GM13976 (cell line): ENCODE results near the gene HSD17B12.

Experiments used
- DNase-seq: peaks from one replicate; pipeline ENCODE4 v3.0.0; 2012; ENCODE audit warnings: low spot score
- in situ Hi-C: fragments of 300-500 bp; cut with MboI; formaldehyde crosslinking; loops from one replicate; pipeline ENCODE4 v1.12.0; 2022; ENCODE audit warnings: low sequenced_read_pairs, mixed read lengths, inconsistent platforms; ENCODE audit not compliant: unreplicated experiment
- TF ChIP-seq, protein P1 (sequence below): IDR thresholded peaks from 2 replicates; pipeline ENCODE4 v1.5.1; 2012; ENCODE audit warnings: borderline replicate concordance, mild to moderate bottlenecking; ENCODE audit not compliant: insufficient read depth; ENCODE audit errors: extremely low read depth, missing control alignments, control extremely low read depth

HSD17B12 gene

DNA sequence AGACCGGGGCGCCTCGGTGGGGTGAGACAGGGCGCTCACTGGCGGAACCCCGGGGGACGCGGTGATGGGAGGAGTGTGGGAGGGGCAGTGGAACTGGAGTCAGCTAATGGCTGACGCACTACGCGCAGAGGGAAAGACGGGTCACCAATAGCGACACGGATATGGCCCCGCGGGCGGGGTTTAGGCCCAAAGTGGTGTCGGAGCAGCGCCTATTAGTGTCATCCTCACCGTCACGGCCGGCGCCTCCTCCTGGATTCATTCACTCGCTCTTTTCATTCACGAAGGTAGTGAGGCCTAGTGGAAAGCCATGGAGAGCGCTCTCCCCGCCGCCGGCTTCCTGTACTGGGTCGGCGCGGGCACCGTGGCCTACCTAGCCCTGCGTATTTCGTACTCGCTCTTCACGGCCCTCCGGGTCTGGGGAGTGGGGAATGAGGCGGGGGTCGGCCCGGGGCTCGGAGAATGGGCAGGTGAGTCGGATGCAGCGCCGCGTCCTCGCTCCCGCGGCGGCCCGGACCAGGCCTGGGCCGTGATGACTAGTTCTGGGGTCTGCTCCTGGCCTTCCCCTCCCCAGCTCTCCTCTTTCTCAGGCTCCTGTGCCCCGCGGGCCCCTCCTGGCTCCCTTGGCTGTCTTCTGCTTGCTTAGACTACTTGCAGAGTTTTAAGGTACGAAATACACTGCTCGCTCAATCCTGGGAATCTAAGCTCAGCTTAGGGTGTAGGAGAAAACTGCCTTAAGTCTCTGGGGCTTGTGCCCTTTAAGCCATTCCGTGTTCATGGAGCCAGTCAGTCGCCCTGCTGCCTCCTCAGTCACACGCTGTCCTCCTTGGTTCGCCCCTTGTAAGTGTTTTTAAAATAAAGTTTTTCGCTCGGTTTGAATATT lies at the start of gene HSD17B12:
TSS of gene HSD17B12 (plus strand) at position 218 of the 880 bp plus-strand sequence. CDS start at position 308, 90 bp downstream.
- peak; percentile 98 for DNase-seq
- TF ChIP-seq, protein P1, sequence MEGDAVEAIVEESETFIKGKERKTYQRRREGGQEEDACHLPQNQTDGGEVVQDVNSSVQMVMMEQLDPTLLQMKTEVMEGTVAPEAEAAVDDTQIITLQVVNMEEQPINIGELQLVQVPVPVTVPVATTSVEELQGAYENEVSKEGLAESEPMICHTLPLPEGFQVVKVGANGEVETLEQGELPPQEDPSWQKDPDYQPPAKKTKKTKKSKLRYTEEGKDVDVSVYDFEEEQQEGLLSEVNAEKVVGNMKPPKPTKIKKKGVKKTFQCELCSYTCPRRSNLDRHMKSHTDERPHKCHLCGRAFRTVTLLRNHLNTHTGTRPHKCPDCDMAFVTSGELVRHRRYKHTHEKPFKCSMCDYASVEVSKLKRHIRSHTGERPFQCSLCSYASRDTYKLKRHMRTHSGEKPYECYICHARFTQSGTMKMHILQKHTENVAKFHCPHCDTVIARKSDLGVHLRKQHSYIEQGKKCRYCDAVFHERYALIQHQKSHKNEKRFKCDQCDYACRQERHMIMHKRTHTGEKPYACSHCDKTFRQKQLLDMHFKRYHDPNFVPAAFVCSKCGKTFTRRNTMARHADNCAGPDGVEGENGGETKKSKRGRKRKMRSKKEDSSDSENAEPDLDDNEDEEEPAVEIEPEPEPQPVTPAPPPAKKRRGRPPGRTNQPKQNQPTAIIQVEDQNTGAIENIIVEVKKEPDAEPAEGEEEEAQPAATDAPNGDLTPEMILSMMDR = no peak
- in situ Hi-C loops = no loop called here

- TF ChIP-seq, protein P1 = no peak
- in situ Hi-C loops = no loop called here
- DNase-seq = no peak
Observed at GRCh38 chr11:43631732-43632131, 48.8 kb upstream of the HSD17B12 start.

DNA sequence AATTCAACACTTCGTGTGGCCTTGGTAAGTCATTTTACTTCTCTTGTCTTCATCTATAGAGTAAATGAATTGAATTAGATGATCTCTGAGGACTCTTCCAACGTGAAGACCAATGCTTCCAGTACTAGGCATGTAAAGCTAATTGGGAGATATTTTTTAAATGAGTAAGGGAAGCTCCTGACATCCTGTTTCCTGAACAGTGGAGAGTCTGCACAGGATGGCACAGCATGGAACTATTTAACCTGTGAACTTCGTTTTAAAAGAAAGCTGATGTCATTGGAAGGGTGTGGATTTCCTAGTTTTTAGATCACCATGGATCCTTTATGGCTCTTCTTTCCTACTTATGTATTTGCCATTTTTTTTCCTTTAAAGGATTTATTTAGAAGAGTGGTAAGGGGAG lies 48.4 kb upstream of the HSD17B12 start:
- TF ChIP-seq, protein P1 = no peak
- in situ Hi-C loops = no loop called here
- DNase-seq = no peak

GRCh38 chr11:43638717-43639116 lies 41.8 kb upstream of the HSD17B12 start:
- DNase-seq = no peak
- in situ Hi-C loops = no loop called here
- TF ChIP-seq, protein P1 = no peak

GRCh38 chr11:43639224-43639623 lies 41.3 kb upstream of the HSD17B12 start:
- in situ Hi-C loops = no loop called here
- TF ChIP-seq, protein P1 = no peak
- DNase-seq = no peak

- TF ChIP-seq, protein P1 = no peak
- in situ Hi-C loops = no loop called here
- no peak for DNase-seq
Observed at GRCh38 chr11:43639920-43640319, 40.6 kb upstream of the HSD17B12 start.
